HG02610 (cell line): Measurements from ENCODE around the gene FGF22.
"Not testable (repeated sequence)": the region's sequence is repeated elsewhere in the genome, so short reads cannot be mapped to it uniquely, and the experiment has no call there.

Experiments used
- ATAC-seq: cut with Tn5 transposase; IDR thresholded peaks from one replicate; pipeline ENCODE4 v1.9.1; 2021; ENCODE audit warnings: mild to moderate bottlenecking, moderate library complexity; ENCODE audit not compliant: unreplicated experiment

Gene FGF22

GRCh38 chr19:605061-605971 lies 34.4 kb upstream of the FGF22 start:
- ATAC-seq: not testable (repeated sequence)

- no peak for ATAC-seq
Measured at GRCh38 chr19:607301-608154, 32.2 kb upstream of the FGF22 start.

GRCh38 chr19:608155-609003 lies 31.3 kb upstream of the FGF22 start:
- ATAC-seq: no peak

DNA sequence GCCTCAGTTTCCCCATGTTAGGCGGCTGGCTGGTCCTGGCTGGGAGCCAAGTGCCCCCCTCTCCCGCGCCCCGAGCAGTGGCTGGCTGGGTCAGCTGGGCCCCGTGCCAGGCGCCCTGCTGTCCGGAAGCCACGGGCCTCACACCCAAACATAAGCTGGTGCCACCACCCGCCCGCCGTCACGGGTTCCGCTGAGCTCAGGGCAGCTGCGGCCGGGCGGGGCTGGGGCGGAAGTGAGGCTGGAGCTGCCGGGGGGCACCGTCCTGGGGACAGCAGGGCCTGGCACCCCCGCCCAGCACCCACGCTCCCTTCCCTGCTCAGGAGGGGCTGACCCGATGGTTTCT lies 30.7 kb upstream of the FGF22 start:
- ATAC-seq: no peak

- no peak for ATAC-seq
Measured at GRCh38 chr19:610071-610800, 29.4 kb upstream of the FGF22 start.

GRCh38 chr19:610801-611480 lies 28.7 kb upstream of the FGF22 start:
- no peak for ATAC-seq

- no peak for ATAC-seq
Measured at GRCh38 chr19:611481-611868, 28.2 kb upstream of the FGF22 start.

DNA sequence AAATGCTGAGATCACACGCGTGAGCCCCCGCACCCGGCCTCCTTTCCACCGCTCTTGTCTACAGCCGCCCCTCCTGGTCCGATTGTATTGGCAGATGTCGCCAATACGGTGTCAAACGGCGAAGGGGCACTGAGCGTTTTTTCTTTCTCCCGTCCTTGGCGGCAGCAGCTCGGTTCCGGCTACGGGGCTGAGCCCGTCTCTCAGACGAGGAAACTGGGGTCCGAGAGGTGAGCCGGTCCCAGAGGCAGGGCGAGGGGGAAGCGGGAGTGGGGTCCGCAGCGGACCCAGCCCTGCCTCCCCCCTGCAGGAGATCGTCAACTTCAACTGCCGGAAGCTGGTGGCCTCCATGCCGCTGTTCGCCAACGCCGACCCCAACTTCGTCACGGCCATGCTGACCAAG lies 26.7 kb upstream of the FGF22 start:
- ATAC-seq: no peak

- ATAC-seq: no peak
Measured at GRCh38 chr19:613732-614567, 25.7 kb upstream of the FGF22 start.

DNA sequence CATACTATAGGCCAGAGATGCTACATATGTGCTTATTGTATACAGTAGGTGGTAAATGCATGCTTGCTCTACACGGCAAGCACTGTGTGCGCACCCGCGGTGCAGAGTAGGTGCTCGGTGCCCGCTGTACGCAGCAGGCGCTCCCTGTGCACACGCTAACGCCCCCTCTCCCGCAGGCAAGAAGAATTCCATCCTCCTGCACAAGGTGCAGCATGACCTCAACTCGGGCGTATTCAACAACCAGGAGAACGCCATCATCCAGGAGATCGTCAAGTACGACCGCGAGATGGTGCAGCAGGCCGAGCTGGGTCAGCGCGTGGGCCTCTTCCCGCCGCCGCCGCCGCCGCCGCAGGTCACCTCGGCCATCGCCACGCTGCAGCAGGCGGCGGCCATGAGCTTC lies 24.1 kb upstream of the FGF22 start:
- no peak for ATAC-seq

DNA sequence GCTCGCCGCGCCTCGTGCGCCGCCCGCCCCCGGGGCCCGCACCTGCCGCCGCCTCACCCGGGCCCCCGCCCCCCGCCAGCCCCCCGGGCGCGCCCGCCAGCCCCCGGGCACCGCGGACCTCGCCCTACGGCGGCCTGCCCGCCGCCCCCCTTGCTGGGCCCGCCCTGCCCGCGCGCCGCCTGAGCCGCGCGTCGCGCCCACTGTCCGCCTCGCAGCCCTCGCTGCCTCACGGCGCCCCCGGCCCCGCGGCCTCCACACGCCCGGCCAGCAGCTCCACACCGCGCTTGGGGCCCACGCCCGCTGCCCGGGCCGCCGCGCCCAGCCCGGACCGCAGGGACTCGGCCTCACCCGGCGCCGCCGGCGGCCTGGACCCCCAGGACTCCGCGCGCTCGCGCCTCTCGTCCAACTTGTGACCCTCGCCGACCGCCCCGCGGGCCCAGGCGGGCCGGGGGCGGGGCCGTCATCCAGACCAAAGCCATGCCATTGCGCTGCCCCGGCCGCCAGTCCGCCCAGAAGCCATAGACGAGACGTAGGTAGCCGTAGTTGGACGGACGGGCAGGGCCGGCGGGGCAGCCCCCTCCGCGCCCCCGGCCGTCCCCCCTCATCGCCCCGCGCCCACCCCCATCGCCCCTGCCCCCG lies 23.5 kb upstream of the FGF22 start:
- ATAC-seq: no peak

GRCh38 chr19:616747-617526 lies 22.7 kb upstream of the FGF22 start:
- ATAC-seq: no peak

GRCh38 chr19:617551-618246 lies 22.0 kb upstream of the FGF22 start:
- no peak for ATAC-seq

GRCh38 chr19:618247-618619 lies 21.4 kb upstream of the FGF22 start:
- ATAC-seq: no peak

DNA sequence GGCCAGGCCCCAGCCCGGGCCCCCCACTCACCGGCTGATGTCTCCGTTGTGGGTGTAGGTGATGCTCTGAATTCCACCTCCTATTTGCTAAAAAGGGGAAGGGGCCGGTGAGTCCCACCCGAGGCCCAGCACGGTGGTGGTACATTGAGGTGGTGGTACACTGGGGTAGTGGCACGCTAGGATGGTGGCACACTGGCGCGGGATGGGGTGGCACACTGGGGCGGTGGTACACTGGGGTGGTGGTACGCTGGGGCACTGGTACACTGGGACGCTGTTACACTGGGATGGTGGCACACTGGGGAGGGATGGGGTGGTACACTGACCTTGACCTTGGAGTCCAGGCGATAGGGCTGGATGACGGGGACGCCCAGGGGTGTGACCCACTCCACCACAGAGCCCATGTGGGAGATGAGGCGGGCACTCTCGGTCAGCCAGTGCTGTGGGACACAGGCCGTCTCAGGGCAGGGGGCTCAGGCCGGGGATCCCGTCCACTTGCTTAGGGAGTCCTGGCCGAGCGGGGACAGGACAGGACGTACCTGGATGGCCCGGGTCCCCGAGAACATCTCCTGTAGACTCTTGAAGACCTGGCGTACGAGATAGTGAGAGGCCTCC lies 20.9 kb upstream of the FGF22 start:
- ATAC-seq: no peak

DNA sequence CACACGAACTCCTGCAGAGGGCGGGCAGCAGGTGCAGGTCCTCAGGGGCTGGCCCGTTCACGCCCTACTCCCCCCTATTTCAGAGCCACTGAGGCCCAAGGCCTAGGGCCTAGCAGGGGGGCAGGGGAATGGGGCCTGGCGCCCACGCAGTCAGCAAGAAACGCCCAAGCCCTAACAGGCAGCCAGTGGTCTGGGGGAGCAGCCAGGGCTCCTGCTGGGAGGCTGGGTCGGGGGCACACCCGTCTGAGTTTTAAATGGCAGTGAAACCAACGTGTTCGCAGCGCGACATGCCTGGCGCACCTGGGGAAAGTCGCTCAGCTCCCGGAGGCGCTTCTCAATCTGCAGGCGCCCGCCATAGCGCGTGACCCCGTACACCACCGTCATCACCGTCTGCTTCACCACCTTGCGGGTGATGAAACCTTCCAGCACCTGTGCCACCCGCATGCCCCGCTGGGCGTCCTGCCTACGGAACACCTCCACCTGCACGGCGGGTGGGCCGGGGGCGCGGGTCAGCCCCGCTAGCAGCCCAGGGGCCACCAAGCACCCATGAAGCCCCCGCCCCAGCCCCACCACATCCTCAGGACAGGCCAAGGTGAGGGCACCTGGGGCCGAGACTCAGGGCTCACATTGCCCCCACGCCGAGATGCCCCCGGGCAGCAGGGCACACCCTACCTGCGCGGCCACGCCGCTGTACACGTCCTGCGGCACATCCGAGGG lies 20.2 kb upstream of the FGF22 start:
- ATAC-seq: no peak
